RPMI8226 (cell line): ENCODE results near the gene C7orf57.

Experiments
- DNase-seq: peaks from one replicate; pipeline ENCODE4 v3.0.0-alpha.2; 2015

The C7orf57 gene

GRCh38 chr7:48087349-48087748 lies 52.0 kb downstream of the C7orf57 start:
- DNase-seq: peak; percentile 38

DNA sequence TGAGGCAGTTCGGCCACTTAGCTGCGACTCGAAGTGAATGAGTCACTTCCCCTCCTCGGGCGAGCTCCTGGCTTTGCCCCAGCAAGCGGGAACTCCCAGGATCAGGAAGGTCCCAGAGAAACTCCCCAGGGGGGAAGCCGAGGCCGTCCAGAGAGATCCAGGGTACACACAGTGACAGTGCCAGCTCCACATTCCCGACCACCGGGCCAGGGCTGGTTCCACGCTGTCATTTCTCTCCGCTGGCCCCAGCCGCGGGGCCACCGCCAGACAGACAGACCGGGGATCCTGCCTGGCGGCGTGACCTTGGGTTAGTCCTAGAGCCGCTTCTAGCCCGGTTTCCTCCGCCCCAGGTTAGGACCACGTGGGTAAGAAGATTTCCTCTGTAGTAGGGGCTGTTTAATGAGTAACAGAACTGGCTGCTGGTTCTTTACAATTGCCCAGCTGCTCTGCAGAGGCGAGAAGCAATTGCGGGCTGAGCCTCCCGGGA lies 53.3 kb downstream of the C7orf57 start:
- peak; percentile 75 for DNase-seq

DNA sequence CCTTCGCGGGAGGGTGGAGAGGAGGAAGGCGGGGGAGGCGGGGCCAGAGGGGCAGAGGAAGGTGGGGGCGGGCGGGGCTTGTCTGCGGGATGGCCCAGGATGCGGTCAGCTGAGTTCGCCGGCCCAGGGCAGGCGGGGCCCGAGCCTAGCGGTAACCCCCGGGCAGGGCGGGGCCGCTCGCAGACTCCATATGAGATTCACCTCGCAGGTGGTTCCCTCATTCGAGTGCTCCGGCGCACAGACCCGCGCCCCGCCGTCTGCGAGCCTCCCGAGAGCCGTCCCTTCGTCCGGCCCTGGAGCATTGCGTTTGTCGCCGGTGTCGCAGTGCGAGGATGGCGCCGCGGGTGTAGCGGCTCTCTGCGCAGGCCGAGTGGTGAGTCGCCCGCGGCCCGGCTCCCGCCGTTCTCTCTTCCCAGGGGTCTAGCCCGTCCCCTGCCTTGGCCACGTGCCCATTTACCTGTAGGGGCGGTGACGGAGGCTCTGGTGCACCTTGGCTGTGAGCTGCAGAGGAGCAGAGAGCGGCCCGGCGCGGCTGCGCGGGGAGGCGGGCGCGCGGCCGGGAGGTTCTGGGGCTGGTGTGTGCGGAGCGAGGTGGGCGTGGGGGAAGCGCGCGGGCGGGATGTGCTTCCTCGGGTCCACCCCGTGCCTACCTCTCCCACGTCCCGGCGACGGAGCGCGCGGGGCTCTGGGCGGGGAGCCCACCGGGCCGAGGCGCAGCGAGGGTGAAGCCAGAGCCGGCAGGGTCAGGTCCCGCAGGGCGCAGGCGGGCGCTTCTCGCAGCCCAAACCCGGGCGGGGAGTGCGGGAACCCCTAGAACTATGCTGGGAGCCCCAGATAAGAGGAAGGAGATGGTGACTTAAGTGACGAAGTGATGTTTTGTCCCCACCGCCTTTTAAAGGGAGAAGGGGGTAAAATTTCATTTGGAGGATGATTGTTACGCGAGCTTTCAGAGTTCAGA lies 54.0 kb downstream of the C7orf57 start, which contains the start of gene UPP1:
TSS of gene UPP1 (plus strand) at position 220 of the 958 bp plus-strand sequence. CDS start 5,519 bp downstream, outside the sequence.
- peak; percentile 97 for DNase-seq

DNA sequence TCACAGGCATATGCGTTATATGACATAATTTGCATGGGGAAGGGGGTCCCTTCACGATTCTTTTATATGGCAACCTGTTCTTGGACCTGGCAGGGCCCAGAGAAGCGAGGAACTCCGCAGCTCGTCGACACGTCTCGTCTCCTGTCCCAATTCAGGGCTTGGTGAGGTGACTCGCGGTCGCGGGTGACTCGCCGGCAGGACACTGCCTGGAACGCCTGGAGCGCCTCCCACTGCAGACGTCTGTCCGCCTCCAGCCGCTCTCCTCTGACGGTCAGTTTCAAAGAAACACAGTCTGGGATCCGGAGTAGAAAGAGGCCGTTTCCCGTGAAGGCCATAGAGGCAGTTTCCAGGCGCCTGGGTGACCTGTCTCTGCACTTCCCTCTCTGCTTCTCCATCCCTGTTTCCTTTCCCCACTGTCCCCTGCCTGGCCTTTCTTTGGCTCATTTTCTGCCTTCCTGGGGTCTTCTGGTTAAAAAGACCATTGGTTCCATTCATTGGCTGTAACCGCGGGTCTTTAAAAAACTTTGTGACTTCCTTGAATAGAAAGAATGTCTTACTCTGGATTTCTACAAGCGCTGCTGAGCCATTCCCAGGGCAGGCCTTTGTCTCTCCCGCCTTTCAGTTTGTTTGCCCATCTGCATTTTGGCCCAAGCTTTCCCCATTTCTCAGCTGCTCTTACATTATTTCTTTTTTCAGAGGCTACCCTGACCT lies 54.9 kb downstream of the C7orf57 start:
- no peak for DNase-seq

- DNase-seq: no peak
These were observed 56.4 kb downstream of the C7orf57 start for GRCh38 chr7:48091506-48092433.

DNA sequence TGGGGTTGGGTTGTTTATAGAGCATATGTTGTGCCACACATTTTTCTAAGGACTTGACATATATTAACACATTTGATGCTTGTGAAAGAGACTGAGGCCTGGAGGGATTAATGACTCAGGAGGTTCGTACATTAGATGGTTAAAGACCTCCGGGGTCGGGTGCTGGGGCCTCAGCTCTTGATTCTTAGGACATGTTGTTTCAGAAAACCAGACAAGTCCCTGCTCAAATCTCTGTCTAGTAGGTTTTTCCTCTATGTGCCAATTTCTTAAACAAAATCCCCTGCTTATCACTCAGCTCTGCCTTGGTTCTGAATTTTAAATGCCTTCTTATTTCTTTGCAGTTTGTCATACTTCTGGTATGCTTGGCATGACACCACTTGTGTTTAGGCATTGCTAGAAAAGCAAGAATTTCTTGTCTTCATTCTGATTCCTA lies 59.5 kb downstream of the C7orf57 start:
- no peak for DNase-seq

DNA sequence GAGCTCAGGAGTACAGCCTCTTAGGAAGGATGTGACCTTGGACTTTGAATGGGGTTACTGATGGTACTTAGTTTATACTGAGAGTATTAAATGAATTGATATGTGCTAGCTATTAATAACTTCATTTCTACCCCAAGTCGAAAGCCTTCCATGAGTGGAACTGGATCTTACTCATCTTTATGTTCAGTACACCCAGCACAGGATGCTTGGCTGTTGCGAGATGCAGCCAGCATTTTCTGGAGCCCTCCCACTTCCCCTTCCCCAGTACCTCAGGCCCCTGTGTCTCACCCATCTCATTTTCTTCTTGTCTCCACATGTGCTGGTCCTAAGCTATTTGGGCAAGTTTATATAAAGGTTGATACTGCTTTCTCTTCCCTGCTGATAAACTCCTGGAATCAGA lies 60.9 kb downstream of the C7orf57 start:
- DNase-seq: no peak

DNA sequence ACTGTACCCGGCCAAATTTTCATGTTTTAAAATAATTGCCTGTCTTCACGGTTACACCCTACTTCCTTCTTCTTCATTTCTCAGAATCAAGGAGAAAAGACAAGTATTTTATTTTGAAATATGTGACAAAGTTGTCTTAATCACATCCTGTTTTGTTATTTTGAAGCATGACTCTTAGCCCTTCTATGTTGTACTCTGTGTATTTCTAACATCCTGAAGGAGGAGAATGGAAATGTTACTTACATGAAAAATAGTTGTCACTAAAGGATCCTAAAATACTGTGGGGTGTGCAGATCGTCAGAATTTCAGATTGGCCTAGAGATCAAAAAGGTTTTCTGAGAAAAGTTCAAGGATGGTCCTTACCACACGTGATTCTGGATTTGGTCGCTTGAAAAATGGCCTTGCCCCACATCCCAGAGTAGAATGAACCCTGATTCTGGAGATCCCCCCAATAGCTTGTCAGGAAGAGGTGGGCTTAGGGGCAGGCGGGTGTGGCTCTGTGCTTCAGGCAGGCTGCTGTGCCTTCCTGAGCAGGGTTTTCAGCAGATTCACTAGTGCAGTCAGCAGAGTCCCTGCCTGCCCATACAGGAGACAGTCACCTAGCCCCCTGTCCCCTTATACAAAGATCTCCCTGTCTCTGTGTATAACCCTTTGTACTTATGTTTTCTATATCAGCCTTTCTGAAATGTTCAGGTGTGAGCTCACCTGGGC lies 62.3 kb downstream of the C7orf57 start:
- no peak for DNase-seq

GRCh38 chr7:48098846-48099245 lies 63.5 kb downstream of the C7orf57 start:
- no peak for DNase-seq

DNA sequence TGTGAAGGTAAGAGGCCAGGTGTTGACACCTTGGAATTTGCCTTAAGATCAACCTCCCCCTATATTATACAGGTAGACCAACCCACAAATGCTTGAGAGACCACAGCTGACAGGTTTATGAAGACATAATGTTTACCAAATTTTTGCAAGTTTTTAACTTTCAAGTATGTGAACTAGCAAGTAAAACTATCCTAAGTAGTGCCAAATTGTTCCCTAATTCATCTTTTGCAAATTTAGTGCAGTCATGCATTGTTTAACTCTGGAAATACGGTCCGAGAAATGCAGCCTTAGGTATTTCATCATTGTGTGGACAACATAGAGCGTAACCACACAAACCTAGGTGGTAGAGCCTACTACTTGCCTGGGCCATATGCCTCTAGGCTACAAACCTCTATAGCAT lies 64.4 kb downstream of the C7orf57 start:
- no peak for DNase-seq

GRCh38 chr7:48101352-48101751 lies 66.0 kb downstream of the C7orf57 start:
- DNase-seq: no peak

- DNase-seq: no peak
These were observed 66.6 kb downstream of the C7orf57 start for GRCh38 chr7:48101968-48102367.

GRCh38 chr7:48102530-48102929 lies 67.2 kb downstream of the C7orf57 start:
- DNase-seq: no peak

DNA sequence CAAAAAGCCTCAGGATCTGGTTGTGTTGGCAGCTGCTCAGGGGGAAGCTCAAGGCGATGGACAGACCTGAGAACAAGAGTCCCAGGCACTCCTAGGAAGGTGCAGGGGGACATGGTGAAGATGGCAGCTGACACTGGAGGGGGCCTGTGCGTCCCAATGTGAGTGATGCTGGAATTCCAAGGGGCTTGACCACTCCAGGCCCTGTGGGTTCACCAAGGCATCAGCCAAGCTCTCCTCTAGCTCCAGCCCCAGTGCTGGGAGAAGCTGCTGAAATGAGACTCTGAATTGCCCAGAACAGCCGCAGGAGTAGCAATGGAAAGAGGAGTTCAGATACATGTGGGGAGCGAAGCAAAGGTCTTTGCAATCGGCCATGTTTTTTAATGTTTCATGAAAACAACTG lies 69.7 kb downstream of the C7orf57 start:
- no peak for DNase-seq

DNA sequence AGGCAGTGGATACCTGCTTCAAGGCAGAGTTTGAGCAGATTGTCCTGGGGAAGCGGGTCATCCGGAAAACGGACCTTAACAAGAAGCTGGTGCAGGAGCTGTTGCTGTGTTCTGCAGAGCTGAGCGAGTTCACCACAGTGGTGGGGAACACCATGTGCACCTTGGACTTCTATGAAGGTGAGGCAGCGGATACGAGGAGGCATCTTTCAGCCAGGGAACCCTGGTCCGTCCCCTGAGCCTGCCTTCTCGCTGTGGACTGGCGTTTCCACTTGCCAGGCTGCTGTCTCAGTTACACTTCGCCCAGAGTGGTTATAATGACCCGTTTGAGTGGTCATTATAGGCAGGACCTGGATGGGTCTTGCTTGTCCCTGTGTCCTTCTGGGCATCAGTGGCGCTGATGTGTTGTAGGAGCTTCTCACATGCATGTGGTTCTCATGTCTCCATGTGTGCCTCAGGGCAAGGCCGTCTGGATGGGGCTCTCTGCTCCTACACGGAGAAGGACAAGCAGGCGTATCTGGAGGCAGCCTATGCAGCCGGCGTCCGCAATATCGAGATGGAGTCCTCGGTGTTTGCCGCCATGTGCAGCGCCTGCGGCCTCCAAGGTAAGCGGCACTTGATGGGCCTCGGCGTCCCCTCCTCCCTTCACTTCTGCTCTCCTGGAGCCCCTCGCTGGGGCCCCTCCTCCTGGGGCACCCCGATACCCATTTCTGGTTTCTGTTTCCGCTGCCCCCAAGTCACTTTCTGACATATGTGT lies 71.7 kb downstream of the C7orf57 start:
- DNase-seq: no peak

DNA sequence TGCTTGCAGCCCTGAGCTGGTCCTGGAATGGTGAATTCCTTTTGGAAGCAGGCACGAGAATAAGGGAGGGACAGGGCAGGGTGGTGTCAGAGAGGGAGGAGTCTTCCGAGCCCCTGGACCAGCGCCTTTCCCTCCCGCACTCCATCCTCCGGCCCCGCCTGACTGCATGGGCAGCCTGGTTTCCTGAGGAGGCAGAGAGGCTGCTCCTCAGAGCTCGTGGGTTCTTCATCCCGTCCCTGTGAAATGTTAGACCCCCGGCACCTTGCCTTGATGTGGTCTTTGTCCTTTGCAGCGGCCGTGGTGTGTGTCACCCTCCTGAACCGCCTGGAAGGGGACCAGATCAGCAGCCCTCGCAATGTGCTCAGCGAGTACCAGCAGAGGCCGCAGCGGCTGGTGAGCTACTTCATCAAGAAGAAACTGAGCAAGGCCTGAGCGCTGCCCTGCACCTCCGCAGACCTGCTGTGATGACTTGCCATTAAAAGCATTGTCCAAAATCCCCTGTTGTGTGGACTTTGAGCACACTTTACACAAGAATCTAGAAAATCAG lies 72.7 kb downstream of the C7orf57 start:
- DNase-seq: no peak

- DNase-seq: no peak
These were observed 73.9 kb downstream of the C7orf57 start for GRCh38 chr7:48108959-48109847.

DNA sequence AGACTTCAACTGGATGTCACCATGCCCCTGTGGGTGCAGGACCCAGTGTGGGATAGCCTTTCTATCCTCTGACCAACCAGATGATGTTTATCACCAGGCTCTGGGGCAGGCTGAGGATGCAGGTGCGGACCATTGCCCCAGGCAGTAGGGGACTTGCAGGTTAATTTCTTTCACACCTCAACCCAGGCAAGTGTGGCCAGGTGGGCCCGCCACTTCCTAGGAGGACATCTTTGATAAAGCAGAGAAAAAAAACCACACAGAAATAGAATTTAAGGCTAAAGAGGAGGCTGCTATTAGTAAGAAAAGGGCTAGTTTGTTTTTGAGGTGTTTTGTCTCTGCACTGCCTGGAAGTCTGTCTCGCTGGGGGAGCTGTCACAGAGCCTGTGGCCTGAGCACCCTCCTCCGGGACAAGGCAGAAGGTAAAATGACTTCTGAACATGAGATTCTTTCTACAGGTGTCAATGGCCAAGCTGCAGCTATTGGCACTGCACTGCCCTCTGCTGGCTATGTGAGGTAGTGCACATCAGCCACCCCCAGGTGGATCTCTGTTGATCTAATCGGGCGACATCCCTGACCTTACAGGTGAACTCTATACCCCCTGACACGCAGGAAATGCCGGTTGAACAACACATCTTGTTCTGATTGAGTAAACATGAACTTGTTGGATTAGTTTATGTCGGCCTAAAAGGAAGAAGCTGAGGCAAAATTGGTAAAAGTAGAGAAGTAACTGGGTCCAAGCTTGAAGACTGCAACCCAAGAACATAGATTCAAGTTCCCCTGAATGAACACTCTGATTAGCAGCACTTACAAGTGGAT lies 74.7 kb downstream of the C7orf57 start:
- peak; percentile 87 for DNase-seq

DNA sequence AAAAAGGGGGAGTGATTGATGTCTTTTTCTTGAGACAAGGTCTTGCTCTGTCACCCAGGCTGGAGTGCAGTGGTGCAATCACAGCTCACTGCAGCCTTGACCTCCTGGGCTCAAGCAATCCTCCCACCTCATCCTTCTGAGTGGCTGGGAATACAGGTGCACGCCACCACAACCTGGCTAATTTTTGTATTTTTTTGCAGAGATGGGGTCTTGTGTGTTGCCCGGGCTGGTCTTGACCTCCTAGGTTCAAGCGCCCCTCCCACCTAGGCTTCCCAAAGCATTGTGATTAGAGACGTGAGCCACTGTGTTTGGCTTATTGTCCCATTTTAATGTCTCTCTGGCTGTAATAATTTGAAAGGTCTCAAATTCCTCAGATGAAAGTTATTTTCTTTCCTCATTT lies 75.5 kb downstream of the C7orf57 start:
- no peak for DNase-seq
